GM23338 (cell line): ENCODE measurements around the gene CRMP1. TPM values are rescaled to one million over a fixed set of nuclear protein-coding genes. Genes with fewer than 3 reads are reported as not detected.

Experiments used
- ATAC-seq: fragments of 200-7000 bp; cut with Tn5 transposase; 3 replicates; pipeline ENCODE4 v1.9.1; 2020
- DNase-seq: peaks from one replicate; pipeline ENCODE4 v3.0.0-alpha.2; 2015; ENCODE audit warnings: low spot score
- H2AFZ ChIP-seq: fragments of 200-600 bp; sonication (generic); 2 replicates; pipeline ENCODE4 v1.8.0; 2016; ENCODE audit warnings: antibody characterized with exemption, mild to moderate bottlenecking, moderate library complexity
- H3F3A ChIP-seq: fragments of 200-600 bp; sonication (generic); replicated peaks from 2 replicates; pipeline ENCODE4 v1.8.0; 2017; ENCODE audit warnings: antibody characterized with exemption, mixed run types, low read depth
- H3K27ac ChIP-seq: fragments of 200-600 bp; sonication (generic); 2 replicates; pipeline ENCODE4 v1.6.1; 2016; ENCODE audit warnings: low read depth
- H3K27me3 ChIP-seq: fragments of 200-600 bp; sonication (generic); 2 replicates; pipeline ENCODE4 v1.8.0; 2016; ENCODE audit warnings: mild to moderate bottlenecking, mixed run types, moderate library complexity; ENCODE audit not compliant: insufficient read depth
- H3K36me3 ChIP-seq: fragments of 200-600 bp; sonication (generic); 2 replicates; pipeline ENCODE4 v1.8.0; 2016; ENCODE audit warnings: mild to moderate bottlenecking; ENCODE audit not compliant: insufficient read depth
- H3K4me1 ChIP-seq: fragments of 200-600 bp; sonication (generic); 2 replicates; pipeline ENCODE4 v1.8.0; 2016; ENCODE audit warnings: mild to moderate bottlenecking, moderate library complexity; ENCODE audit not compliant: insufficient read depth
- H3K4me2 ChIP-seq: fragments of 200-600 bp; sonication (generic); 2 replicates; pipeline ENCODE4 v1.7.1; 2017; ENCODE audit warnings: mixed run types
- H3K4me3 ChIP-seq: fragments of 200-600 bp; sonication (generic); 2 replicates; pipeline ENCODE4 v1.6.1; 2016; ENCODE audit warnings: mixed run types
- H3K79me2 ChIP-seq: fragments of 200-600 bp; sonication (generic); replicated peaks from 2 replicates; pipeline ENCODE4 v1.8.0; 2017; ENCODE audit warnings: mild to moderate bottlenecking; ENCODE audit not compliant: insufficient read depth
- H3K9me2 ChIP-seq: fragments of 200-600 bp; sonication (generic); 2 replicates; pipeline ENCODE4 v1.8.0; 2017; ENCODE audit not compliant: insufficient read depth
- H4K20me1 ChIP-seq: fragments of 200-600 bp; sonication (generic); replicated peaks from 2 replicates; pipeline ENCODE4 v1.8.0; 2017; ENCODE audit warnings: mild to moderate bottlenecking; ENCODE audit not compliant: insufficient read depth
- H3K27ac Mint-ChIP-seq: 2 replicates; pipeline ENCODE4 v1.8.0; 2020; ENCODE audit warnings: inconsistent platforms, mild to moderate bottlenecking, moderate library complexity, mixed read lengths
- H3K27me3 Mint-ChIP-seq: 3 replicates; pipeline ENCODE4 v1.8.0; 2022; ENCODE audit warnings: low read depth, mild to moderate bottlenecking, moderate library complexity, mixed read lengths, inconsistent platforms; ENCODE audit not compliant: insufficient read depth, poor library complexity
- H3K36me3 Mint-ChIP-seq: 3 replicates; pipeline ENCODE4 v1.8.0; 2021; ENCODE audit warnings: low read depth, mild to moderate bottlenecking, inconsistent platforms, moderate library complexity, mixed read lengths
- H3K4me1 Mint-ChIP-seq: 3 replicates; pipeline ENCODE4 v1.8.0; 2020; ENCODE audit warnings: mild to moderate bottlenecking, inconsistent platforms, mixed read lengths
- H3K4me3 Mint-ChIP-seq: 3 replicates; pipeline ENCODE4 v1.8.0; 2021; ENCODE audit warnings: moderate library complexity, mild to moderate bottlenecking, inconsistent platforms, mixed read lengths
- H3K9me3 Mint-ChIP-seq: 3 replicates; pipeline ENCODE4 v1.8.0; 2020; ENCODE audit warnings: moderate library complexity, mild to moderate bottlenecking, inconsistent platforms, mixed read lengths
- CREB1 ChIP-seq: fragments of 250-450 bp; sonication (Bioruptor Pico); IDR thresholded peaks from 2 replicates; pipeline ENCODE4 v1.5.0; 2020; ENCODE audit warnings: low read depth, mild to moderate bottlenecking, moderate library complexity
- CTCF ChIP-seq, 2 experiments: fragments of 200-600 bp in 1 of 2; sonication (generic) in 1 of 2; conservative IDR thresholded peaks; 2 replicates each; pipeline versions ENCODE4 v1.5.1 to v1.6.1; 2016 to 2017; ENCODE audit warnings: antibody characterized with exemption in 2 of 2, low read depth in 2 of 2, mild to moderate bottlenecking in 2 of 2, moderate library complexity in 1 of 2
- ETS1 ChIP-seq: IDR thresholded peaks from 2 replicates; pipeline ENCODE4 v1.6.1; 2016; ENCODE audit warnings: antibody characterized with exemption
- EZH2phosphoT487 ChIP-seq: fragments of 200-600 bp; sonication (generic); IDR thresholded peaks from one replicate; pipeline ENCODE4 v1.8.1; 2018; ENCODE audit warnings: antibody characterized with exemption; ENCODE audit not compliant: unreplicated experiment
- JUNB ChIP-seq: IDR thresholded peaks from one replicate; pipeline ENCODE4 v1.6.1; 2016; ENCODE audit warnings: antibody characterized with exemption; ENCODE audit not compliant: unreplicated experiment
- NANOG ChIP-seq: IDR thresholded peaks from 2 replicates; pipeline ENCODE4 v1.6.1; 2016; ENCODE audit warnings: antibody characterized with exemption, borderline replicate concordance
- REST ChIP-seq: IDR thresholded peaks from one replicate; pipeline ENCODE4 v1.6.1; 2018; ENCODE audit warnings: antibody characterized with exemption; ENCODE audit not compliant: unreplicated experiment
- STAT1 ChIP-seq: IDR thresholded peaks from one replicate; pipeline ENCODE4 v1.6.1; 2016; ENCODE audit warnings: antibody characterized with exemption; ENCODE audit not compliant: unreplicated experiment
- ZNF114 ChIP-seq: fragments of 250-450 bp; sonication (Bioruptor Pico); IDR thresholded peaks from 2 replicates; pipeline ENCODE4 v1.5.0; 2020; ENCODE audit warnings: mild to moderate bottlenecking, moderate library complexity
- ZNF462 ChIP-seq: fragments of 250-450 bp; sonication (Bioruptor Pico); IDR thresholded peaks from 2 replicates; pipeline ENCODE4 v1.5.0; 2020; ENCODE audit warnings: mild to moderate bottlenecking, moderate library complexity
- polyA plus RNA-seq: library from polyadenylated mRNA; unstranded; fragments of >200 nt; fragmentation: Nextera tagmentation; extraction: Ambion mirVana; gene quantifications from 2 replicates; pipeline ENCODE4 v1.2.1, GENCODE V29; 2016
- total RNA-seq: library from RNA; depleted of rRNA; stranded (reverse); fragments of >200 nt; shearing (Covaris generic); gene quantifications from 2 replicates; pipeline ENCODE4 v1.2.3, GENCODE V29; 2014

CRMP1 gene
- total and polyA plus RNA-seq, 2 experiments from 2014 or later, result 52.7 to 146 TPM

GRCh38 chr4:5928844-5929420 lies 36.0 kb upstream of the CRMP1 start:
- Histone ChIP-seq H3K79me2 (no peaks in the 10 kb centered on the region), H3K4me1 (peaks cover 10% of the 10 kb centered on the region; the same call in 1 of the 2 replicates), H3K9me2 (no peaks in the 10 kb centered on the region), H2AFZ (no peak overlapping the region), H3K27ac (no peak overlapping the region), H4K20me1 (no peaks in the 10 kb centered on the region), H3K36me3 (no peaks in the 10 kb centered on the region), H3K4me3 (no peak overlapping the region), H3K4me2 (no peak overlapping the region), H3K27me3 (no peaks in the 10 kb centered on the region), H3F3A (no peaks in the 10 kb centered on the region)
- no peak for TF ChIP-seq STAT1
- no peak for TF ChIP-seq ETS1
- TF ChIP-seq CTCF (conservative IDR thresholded peaks at IDR 0.05; ENCODE audit: low read depth in 2 of 2), result no peak
- TF ChIP-seq CREB1 (CRISPR knock-in tag), result no peak
- no peak for TF ChIP-seq EZH2phosphoT487
- TF ChIP-seq ZNF114 (CRISPR knock-in tag), result no peak
- no peak for TF ChIP-seq REST
- TF ChIP-seq NANOG, result no peak
- no peak for TF ChIP-seq ZNF462
- TF ChIP-seq JUNB, result no peak
- H3K4me3 Mint-ChIP-seq, result no peak overlapping the region
- DNase-seq (no peak), ATAC-seq (no peak)
- peaks cover 10% of the 10 kb centered on the region for H3K27me3 Mint-ChIP-seq
- H3K9me3 Mint-ChIP-seq, result no peaks in the 10 kb centered on the region
- H3K4me1 Mint-ChIP-seq, result peaks cover 30% of the 10 kb centered on the region
- H3K27ac Mint-ChIP-seq, result no peak overlapping the region
- H3K36me3 Mint-ChIP-seq, result no peaks in the 10 kb centered on the region
